Activated T-cell treated with anti-CD3 and anti-CD28 coated beads, Interleukin-2, amount 50 U/mL, for 48 hours (primary cell): ENCODE measurements around the gene UBE2H.
"Not testable (repeated sequence)": the region's sequence is repeated elsewhere in the genome, so short reads cannot be mapped to it uniquely, and the experiment has no call there.

Experiments used
- DNase-seq, 2 experiments: peaks; one replicate each; pipeline ENCODE4 v3.0.0-alpha.2; 2020

The UBE2H gene

DNA sequence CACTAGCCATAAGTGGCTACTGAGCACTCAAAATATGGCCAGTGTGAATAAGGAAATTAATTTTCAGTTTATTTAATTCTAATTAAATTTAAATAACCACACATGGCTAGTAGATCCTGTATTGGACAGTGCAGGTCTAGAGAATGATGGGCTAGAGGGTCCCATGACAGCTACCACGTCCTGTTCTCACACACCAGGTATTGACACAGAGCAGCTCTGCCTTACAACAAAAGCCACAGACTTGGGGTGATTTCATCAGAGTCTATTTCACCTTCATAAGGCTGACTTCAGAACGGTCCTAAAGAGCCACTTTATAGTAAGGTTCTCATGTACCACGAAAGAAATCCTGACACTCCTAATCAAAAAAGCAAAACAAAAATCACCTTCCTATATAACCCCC lies 111.3 kb downstream of the UBE2H start:
- DNase-seq: no peak

DNA sequence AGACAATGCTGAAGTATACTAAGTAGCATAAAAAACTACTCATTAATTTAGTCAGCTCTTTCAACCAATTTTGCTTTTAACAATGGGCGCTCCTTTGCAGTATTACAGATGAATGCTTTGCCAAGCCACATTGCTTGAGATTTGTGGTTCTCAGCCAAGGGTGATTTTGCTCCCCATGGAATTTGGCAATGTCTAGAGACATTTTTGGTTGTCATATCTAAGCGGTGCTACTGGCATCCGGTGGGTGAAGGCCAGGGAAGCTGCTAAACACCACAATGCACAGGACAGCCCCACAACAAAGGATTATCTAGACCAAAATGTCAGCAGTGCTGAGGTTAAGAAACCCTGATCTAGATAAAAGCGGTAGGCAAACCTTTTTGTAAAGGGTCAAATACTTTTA lies 112.0 kb downstream of the UBE2H start:
- DNase-seq: no peak

DNA sequence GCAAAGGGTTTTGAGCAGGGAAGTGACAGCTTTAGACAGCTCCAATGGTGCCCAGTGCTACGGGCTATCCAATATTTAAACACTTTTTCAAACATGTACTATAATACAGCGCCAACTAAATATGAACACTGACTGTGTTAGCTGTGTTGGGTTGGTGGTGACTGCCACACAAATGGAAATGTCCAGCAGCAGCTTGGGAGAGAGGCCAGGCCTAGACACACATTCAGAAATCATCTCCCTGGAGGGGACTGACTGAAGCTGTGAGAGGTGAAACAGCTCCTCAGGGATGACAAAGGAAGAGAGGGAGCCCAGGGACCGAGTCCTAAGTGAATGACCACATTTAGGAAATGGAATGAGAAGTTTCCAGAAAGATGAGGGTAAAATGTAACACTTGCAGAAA lies 115.8 kb downstream of the UBE2H start:
- no peak for DNase-seq

DNA sequence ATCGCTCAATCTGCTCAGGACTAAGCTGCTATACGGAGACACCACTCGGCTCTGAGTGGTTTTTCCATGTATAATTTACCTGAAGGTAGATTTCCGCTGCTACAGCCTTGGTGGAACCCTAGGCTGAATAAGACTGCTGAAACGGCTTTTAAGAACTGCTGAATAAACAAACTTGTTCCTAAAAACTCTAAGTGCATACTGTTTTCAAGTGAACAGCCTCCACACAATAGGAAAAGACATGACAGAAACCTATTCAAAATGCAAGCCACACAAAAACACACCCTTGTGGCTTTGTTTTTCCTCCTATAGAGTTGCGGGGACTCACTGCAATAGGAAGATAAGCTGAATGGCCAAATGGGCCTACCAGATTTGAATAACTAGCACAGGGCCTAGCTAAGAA lies 117.2 kb downstream of the UBE2H start:
- no peak for DNase-seq

DNA sequence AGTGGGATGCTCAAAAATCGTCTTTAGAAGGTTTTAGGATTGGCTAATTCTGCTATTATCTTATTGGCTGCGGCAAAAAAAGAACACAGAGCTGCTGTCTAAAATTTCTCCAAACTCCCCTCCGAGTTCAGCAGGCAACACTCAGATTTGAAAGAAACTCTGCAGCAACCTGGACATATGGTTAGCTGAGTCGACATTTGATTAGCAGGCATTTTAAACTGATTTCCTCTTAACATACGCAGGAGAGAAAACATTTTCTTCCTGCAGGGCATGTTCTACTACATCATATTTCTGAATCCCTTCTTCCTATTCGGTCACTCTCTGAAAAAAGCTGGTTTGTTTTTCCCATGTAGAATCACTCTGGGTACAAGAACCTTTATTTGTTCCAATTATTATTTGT lies 119.4 kb downstream of the UBE2H start:
- not testable (repeated sequence) for DNase-seq

DNA sequence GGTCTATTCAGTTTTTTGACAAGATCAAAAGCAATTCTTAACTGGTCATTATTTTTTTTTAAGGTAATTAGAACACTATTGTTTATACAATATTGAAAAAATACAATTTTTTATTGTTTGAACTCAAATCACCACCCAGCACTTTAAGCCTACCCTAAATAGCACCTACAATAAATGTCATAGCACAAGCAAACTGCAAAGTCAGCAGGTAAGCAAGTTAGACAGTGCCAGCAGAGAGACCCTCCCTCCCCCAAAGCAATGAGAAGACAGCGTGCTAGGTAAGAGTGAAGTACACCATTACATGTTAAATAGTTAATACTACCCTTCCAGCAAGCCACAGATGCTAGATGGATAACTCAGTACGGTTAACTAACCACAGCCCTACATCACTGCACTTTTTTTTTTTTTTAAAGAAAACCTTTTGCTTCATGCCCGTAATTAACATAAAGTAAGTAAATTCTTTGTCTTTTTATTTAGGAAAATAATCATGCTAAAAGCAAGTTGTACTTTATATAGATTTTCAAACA lies 120.0 kb downstream of the UBE2H start:
- DNase-seq: no peak

DNA sequence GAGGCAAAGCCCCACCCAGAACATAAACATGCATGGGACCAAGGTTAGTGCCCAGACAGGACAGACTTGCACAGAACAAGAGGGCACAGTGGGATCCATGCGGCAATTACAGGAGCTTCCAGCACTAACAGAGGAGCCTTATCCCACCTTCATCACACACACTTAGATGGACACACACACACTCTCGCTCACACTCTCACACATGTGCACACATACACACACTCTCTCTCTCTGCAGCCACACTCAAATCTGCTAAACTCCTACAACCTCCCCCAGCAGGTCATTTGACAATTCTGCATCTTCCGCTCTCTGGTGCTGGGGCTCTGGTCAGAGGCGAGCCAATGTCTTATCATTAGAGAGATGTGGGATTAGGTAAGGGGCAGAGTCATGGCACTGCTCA lies 120.5 kb downstream of the UBE2H start:
- no peak for DNase-seq

DNA sequence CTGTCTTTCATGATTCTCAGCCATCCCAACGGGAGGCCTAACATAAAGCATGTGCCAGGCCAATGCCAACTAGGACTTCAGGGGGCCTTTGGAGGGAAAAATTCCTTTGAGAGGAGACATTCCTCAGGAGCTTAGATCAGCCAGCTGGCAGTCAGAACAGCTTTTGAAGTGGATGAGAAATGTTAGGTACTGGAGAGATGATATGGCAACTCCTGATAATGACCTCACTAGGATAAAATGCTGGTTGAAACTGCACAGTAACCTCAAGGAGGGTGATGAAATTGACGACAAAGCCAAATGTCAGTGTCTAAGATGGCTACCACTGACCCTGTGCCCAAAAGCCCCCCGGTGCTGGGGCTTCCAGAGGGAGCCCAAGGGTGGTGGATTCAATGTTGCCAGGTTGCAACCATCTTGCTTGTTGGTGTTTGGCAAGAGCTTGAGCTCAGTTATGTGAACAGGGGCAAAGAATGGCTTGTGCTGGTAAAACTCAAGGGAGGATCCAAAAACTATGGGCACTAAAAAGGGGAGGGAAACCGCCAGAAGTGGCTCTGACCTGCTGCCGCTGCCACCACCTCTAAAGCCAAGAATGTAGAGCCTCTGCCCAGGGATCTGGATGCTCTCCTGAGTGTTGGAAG lies 121.2 kb downstream of the UBE2H start:
- no peak for DNase-seq

DNA sequence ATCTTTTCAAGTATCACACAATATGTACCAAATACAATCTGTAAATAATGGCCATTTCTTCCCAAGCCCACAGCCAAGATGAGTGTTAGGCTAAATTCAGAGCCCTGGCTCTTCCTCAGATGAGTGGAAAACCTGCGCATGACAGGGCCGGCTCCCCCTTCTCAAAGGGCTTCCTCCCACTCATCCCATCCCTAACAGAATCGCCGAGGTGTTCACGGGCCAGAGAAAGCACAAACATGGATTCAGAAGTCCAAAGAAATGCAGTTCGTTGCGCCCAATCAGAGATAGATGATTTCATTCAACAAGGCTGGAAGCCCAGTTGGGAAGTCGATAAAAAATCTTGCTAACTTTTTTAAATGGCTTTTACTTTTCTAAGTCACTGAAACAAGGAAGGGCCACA lies 121.8 kb downstream of the UBE2H start:
- DNase-seq: no peak

DNA sequence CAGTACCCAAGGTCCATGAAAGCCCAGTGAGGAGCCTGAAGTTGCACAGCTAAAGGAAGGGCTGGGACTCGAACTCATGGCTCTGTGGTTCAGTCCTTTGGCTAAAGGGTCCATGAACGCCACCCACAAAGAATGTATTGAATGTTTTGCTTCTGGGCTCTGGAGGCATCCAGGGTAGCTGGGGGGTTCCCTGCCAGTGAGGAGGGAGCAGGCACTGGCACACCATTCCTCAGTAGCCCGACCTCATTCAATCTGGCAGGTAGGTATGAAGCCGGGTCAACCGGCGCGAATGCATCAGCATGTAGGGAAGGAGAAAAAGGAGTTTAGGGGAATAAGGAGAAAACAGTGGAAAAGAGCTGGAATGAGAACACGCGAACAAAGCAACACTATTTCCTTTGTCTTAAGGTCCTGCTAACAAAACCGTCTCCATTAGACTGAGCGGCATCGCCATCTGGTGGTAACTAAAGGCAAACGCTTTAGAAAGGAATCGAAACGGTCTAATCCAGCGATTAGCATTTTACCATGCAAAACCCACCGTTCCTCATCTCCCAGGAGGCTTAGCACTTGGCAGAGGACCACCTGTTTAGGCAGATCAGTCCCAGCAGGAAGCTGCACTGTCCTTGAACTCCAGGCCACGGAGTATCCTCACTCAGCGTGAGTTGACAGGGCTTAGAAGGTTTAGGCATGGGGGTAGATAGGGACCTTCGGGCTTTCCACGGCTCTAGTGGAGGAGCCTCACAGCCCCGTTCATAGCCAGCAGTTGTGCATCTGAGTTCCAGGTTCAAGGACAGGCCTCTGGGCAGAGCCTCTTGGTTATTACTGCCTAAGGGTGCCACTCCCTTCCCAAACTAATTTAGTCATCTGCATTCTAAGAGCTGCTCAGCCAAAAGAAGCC lies 122.8 kb downstream of the UBE2H start:
- DNase-seq: peak; percentile 56 to 70

DNA sequence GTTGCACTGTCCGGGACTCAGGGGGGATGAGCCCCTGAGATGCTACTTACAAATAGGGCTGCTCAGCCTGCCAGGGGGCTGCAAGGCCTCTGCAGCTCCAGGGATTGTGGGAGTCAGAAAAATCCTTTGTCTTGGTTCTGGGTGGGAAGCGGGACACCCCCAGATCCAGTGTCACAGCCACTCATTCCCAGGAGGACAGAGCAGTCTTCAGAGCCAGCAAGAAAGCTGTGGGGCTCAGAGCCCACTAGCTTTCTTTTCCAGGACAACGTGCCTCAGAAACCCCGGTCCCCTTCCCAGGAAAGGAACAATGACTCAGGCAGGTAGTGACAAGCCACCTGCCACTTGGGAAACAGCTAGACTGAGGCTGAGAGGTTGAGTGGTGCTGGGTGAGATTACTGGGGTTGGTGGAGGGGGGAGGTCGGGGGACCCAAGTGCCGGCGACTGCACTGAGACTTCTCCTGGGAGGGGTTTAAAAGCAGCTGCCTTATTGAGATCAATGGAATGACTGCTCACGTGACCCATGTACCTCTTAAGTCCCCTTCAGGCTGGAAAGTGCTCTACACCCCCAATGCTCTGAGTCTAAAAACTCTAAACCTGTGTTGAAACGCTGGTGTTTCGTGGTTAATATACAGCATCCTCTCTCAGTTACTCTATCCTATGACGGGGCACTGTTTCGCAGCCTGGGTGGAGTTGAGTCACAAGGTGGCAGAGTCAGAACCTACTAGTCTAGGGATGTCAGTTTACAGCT lies 123.6 kb downstream of the UBE2H start:
- DNase-seq: peak; percentile 60 to 64

DNA sequence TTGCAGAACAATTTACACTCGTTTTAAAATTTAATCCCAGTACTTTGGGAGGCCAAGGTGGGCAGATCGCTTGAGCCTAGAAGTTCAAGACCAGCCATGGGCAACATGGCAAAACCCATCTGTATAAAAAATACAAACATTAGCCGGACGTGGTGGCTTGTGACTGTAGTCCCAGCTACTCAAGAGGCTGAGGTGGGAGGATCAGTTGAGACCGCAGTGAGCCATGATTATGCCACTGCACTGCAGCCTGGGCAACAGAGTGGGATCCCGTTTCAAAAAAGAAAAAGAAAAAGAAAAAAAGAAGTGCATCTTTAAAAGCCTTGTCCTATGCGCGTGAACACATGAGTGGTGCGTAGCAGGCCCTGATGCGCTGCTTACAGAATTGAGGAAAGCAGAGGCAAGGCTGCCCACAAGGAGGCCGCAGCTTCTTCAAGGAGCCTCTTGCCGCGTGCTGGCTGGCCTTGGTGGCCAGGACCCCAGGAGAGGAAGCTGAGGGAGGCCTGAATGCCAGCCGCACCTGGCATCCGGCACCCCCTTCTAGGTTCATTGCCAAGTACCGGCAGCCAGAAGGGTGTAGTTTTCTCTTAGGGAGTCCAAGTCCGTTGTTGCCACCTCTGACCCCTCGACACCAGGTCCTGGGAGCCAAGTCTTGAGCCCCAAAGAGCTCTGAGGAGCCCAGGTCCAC lies 124.5 kb downstream of the UBE2H start:
- DNase-seq: no peak

DNA sequence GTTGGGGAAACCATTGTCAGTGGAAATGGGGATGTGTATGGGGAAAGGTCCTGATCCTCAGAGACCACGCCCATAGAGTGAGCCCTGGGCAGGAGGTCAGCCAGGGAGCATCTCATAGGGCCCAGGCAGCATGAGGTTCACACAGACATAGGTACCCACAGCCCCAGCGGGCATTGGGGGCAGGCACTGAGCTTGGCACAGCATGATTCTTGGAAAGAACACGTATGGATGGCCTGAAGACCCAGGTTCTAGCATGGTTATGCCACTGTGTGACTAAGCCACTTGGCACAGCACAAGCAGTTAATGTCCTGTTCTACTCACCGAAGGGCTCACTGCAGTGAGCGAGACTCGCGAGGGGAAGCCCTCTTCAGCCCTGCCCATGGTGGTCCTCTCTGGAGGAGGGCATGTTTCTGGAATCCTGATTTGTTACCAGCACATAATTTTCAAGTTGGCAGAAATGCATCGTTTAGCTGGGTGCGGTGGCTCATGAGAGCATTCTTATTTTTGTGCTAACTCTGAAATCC lies 125.2 kb downstream of the UBE2H start:
- DNase-seq: no peak

DNA sequence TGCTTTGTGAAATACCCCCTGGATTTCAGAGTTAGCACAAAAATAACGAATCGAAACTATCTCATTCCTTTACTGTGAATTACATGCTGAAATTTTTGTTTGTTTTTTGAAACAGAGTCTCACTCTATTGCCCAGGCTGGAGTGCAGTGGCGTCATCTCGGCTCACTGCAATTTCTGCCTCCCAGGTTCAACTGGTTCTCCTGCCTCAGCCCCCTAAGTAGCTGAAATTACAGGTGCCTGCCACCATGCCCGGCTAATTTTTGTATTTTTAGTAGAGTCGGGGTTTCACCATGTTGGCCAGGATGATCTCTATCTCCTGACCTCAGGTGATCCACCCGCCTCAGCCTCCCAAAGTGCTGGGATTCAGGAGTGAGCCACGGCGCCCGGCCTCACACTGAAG lies 125.9 kb downstream of the UBE2H start:
- DNase-seq: not testable (repeated sequence)

DNA sequence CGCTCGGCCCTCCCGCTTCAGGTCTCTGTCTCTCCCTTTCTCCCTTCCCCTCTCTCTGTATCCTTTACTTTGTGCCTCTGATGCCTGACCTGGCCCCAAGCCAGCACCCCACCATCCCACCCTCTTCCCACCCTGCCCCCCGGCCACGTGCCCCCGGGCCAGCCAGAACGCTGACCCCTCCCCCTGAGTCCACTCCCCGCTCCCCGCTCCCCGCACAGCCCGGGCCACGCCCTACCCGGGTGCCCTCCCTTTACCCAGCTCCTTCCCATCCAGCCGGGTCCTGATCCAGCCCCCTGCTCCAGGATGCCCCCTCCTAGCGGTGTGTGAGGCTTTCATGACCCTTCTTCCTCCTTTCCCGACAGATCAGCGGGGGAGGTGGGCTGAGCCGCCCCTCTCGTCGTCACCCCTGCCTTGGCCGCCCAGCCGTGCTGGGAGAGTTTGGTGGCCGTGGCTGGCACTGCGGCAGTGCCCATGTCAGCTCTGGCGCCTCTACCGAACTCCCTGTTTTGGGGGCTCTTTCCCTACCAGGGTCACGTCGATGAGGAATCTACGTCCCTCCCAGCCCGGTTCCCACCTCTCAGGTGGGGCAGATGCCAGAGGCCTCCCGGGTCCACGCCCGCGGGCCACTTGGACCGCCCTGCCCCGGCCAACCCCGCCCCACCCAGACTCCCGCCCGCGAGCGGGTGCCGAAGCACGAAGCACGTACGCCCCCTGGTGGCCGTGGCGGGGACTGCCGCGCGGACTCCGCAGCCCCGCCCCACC lies 127.4 kb downstream of the UBE2H start:
- peak; percentile 93 to 95 for DNase-seq

DNA sequence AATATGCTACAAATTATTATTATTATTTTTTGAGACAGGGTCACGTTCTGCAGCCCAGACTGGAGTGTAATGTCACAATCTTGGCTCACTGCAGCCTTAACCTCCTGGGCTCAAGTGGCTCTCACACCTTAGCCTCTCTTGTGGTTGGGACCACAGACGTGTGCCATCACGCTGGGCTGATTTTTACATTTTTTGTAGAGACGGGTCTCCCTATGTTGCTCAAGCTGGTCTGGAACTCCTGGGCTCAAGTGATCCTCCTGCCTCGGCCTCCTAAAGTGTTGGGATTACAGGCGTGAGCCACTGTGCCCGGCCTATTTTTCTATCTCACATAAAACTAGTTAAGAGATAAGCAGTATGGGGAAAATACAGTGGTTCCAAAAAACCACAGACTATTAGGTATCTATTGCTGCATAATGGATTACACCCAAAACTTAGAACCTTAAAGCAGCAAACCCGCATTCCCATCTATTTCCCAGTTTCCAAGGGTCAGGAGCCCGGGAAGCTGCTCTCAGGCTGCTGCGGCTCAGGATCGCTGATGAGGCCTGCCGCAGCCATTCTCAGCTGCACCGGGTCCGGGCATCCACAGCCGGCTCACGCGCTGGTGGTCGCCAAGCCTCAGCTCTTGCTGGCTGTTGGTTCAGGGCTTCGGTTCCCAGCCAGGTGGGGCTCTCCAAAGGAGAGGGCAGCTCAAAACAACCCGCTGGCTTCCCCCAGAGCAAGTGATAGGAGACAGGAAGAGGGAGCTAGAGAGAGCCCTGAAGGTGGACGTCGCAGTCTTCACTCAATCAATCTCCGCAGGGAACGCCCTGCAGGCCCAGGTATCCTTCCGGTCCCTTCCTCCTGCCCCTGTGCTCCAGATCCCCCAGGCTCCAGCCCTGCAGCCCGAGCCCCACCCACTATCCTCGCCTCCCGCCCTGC lies 128.2 kb downstream of the UBE2H start:
- peak in 1 of 2 experiments; percentile 75 for DNase-seq

DNA sequence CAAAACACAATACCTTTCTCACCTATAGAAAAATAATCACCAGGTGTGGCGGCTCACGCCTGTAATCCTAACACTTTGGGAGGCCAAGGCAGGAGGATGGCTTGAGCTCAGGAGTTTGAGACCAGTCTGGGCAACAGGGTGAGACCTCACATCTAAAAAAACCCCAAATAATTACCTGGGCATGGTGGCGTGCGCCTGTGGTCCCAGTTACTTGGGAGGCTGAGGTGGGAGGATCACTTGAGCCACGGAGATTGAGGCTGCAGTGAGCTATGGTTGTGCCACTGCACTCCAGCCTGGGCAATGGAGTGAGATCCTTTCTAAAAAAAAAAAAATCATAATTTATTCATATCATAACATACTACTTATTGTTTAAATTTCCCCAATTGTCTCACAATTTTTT lies 129.6 kb downstream of the UBE2H start:
- DNase-seq: not testable (repeated sequence)

DNA sequence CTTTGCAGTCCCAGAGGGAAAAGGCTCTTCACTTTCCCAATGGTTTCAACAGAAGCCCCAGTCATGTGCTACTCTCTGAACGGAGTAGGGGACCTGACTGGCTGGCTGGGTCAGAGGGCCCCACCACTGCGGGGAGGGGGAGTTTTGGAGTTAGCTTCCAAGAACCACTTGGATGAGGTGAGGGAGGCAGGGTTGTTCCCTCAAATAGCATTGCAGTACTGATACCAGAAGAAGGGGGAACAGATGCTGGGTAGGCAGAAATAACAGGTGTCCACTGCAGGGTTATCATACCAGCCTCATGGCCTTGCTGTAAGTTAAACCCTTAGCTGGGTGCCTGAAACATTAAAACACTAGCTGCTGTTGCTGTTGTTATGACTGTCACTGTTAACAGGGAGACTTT lies 131.3 kb downstream of the UBE2H start:
- no peak for DNase-seq

DNA sequence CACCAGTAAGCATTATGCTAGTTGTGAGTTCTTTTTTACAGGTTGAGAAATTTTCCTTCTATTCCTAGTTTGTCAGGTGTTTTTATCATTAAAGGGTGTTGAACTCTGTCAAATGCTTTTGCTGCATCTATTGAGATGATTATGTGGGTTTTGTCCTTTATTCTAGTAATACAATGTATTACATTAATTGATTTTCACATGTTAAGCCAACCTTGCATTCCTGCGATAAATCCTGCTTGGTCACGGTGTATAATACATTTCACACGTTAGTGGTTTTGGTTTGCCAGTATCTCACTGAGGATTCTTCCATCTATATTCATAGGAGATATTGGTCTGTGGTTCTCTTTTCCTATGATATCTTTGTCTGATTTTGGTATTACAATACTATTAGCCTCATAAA lies 136.0 kb downstream of the UBE2H start:
- no peak for DNase-seq

DNA sequence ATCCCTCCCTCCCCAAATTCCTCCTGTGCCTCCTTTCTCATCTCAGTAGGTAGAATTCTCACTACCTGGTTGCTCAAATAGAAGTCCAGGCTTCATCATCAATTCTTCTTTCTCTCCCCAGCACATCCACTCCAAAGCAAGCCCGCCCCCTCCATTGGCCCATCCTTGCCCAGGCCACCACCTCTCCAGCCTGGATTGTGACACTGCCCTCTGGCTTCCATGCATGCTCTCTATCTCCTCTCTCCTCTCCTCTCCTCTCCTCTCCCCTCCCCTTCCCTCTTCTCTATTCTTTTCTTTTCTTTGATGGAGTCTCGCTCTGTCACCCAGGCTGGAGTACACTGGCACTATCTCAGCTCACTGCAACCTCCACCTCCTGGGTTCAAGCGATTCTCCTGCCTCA lies 144.9 kb downstream of the UBE2H start:
- DNase-seq: no peak
